Right renal pelvis (tissue), 4 donors: ENCODE measurements around the gene E2F4. TPM values are rescaled to one million over a fixed set of nuclear protein-coding genes. Genes with fewer than 3 reads are reported as not detected.
A peak's percentile ranks its signal among the peaks of the same experiment; 100 is the strongest.

Experiments used
- DNase-seq, 4 donors: peaks; one replicate each; pipeline ENCODE4 v3.0.0-alpha.2; 2013; ENCODE audit warnings: low read depth in 4 of 4, low spot score in 3 of 4, missing footprints in 1 of 4
- polyA plus RNA-seq, 4 donors: library from polyadenylated mRNA; unstranded; fragments of 120-200 nt; gene quantifications; one replicate each; pipeline ENCODE4 v1.2.1, GENCODE V29; 2013; ENCODE audit not compliant: insufficient read length in 4 of 4

The E2F4 gene
- polyA plus RNA-seq, 4 donors = 58.6 to 64.1 (median 60.1) TPM

GRCh38 chr16:67206838-67207248, 14.9 kb downstream of the E2F4 start:
- no peak for DNase-seq

GRCh38 chr16:67207249-67208091, 15.5 kb downstream of the E2F4 start:
- no peak for DNase-seq

- DNase-seq = no peak
These were observed 16.4 kb downstream of the E2F4 start for GRCh38 chr16:67208154-67208896.

- DNase-seq = no peak
These were observed 17.6 kb downstream of the E2F4 start for GRCh38 chr16:67209565-67209964.

GRCh38 chr16:67210069-67210937, 18.3 kb downstream of the E2F4 start:
- DNase-seq = no peak

GRCh38 chr16:67211674-67212073, 19.7 kb downstream of the E2F4 start:
- DNase-seq = no peak

GRCh38 chr16:67212766-67213165, 20.8 kb downstream of the E2F4 start:
- no peak for DNase-seq

GRCh38 chr16:67213197-67214019, 21.5 kb downstream of the E2F4 start:
- DNase-seq = no peak

- no peak for DNase-seq
These were observed 23.8 kb downstream of the E2F4 start for GRCh38 chr16:67215706-67216105.

- DNase-seq = no peak
These were observed 24.9 kb downstream of the E2F4 start for GRCh38 chr16:67216612-67217490.

GRCh38 chr16:67223992-67224391, 32.0 kb downstream of the E2F4 start:
- DNase-seq = no peak

- no peak for DNase-seq
These were observed 34.4 kb downstream of the E2F4 start for GRCh38 chr16:67226295-67226803.

GRCh38 chr16:67226804-67227566, 35.0 kb downstream of the E2F4 start, which contains the start of gene TMEM208:
TSS of gene TMEM208 (plus strand) at chr16:67227130. CDS start at chr16:67227219, 89 bp downstream.
- DNase-seq = peak; percentile 97 to 99 (median 98)

GRCh38 chr16:67227567-67227921, 35.6 kb downstream of the E2F4 start:
- DNase-seq = no peak

- DNase-seq = no peak
These were observed 36.3 kb downstream of the E2F4 start for GRCh38 chr16:67228034-67228785.

- no peak for DNase-seq
These were observed 37.0 kb downstream of the E2F4 start for GRCh38 chr16:67228905-67229304.
